Measurements from ENCODE around the gene SCGB3A2.

Gene SCGB3A2

DNA sequence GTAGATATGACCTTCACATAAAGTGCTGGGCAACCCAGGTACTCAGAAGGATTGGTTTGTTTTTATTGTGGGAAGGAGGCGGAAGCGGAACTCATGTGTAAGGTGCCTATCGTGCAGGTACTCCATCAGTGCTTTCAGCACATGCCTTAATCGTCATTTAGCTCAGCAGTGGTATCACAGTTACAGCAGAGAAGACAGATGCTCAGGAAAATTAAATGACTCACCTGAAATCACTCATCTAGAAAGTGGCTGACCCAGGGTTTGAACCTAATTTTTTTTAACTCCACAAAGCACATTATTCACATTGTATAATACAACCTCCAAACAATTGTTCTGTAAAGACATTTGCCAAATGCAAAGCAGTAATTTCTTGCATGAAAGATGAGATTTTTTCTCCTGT is 25.6 kb downstream of the SCGB3A2 start:
- ATAC-seq: no peak

DNA sequence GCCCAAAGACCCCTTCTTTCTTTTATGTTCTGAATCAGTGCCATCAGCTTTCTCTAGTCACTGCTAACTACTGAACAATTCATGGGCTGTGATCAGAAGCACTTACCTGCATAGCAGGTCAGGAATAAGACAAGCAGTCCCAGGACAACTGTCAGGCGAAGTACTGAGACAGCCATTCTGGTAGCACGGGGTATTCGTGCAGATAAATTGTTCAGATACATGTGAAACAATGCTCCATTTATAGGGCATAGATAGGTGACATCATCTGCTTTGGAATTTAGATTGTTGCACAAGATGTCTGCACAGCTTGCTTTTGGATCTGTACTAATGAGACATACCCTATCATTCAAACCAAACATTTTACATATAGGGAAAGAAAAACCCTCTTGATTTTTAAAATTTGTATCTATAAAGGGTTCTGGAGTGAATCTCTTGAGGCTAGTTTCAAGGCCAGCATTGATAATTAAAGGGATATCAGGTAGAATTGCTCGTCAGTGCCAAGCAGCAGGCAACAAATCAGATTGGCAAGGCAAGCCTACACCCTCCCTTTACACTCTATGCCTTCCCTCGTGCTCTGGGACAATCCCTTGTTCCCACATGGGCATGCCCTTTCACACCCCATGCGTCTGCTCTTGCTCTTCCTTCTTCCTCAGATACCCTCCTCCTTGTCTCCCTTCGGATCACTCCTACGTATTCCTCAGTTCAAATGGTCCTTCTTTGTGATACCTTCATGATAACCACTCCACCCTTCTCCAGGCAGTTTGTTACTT is 28.0 kb downstream of the SCGB3A2 start, which contains the start of gene C5orf46:
Gene C5orf46, minus strand, starts transcription at position 213 of the 770 bp plus-strand sequence. Its CDS starts 37 bp downstream, at position 176.
- ATAC-seq (no peak), DNase-seq (no peak)

More for the DNA sequence above, 25.6 kb downstream of the SCGB3A2 start:
- DNase-seq: no peak

DNA sequence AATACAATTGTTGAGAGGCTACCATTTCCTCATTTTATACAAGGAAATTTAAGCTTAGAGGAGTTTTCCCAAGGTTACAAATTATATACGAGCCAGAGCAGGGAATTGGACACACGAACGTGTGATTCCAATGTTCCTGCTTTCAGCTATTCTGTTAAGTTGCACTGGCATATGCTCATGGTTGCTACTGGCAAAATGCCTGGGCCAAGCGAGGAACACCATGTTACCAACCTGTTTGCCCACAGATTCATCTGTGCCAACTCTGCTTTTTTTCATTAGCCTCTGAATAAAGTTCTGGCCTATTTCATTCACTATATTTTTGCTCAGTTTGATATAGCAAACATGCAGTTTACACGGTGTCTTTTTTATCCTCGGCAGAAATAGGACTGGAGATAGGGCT is 32.9 kb downstream of the SCGB3A2 start:
- ATAC-seq (no peak), DNase-seq (no peak)

DNA sequence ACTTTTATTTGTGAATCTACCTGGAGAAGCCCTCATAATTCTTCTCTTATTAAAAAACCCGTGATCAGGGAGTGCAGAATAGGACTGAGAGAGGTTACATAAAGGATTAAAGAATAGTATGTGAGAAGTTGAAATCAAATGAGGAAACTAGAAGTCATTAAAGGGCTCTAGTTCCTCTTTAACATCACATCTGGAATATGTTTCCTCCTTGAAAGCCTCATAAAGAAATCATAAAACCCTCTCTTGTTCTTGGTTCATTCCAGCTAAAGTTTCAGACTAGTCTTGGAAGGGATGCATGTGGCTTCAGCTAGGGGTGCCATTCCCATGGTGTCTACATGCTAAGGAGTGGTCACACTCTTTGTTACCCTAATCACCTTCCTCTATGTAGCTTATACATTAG is 33.5 kb downstream of the SCGB3A2 start:
- DNase-seq (no peak), ATAC-seq (no peak)

DNA sequence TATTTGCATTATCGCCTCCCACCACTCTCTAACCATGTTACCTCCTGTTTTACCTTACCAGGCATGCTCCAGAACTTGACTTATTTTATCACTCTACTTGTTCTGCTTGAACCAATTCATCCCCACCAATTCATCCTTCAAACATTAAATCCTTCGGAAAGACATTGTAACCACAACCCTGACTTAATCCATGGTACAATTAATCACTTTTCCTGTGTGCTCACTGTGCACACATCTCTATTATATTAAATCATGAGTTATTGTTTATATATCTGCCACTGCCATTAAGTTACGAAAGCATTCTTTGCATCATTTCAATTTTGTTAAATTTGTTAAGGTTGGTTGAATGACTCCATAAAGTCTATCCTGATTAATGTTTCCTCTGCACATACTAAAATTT is 35.3 kb downstream of the SCGB3A2 start:
- DNase-seq (no peak), ATAC-seq (no peak)

DNA sequence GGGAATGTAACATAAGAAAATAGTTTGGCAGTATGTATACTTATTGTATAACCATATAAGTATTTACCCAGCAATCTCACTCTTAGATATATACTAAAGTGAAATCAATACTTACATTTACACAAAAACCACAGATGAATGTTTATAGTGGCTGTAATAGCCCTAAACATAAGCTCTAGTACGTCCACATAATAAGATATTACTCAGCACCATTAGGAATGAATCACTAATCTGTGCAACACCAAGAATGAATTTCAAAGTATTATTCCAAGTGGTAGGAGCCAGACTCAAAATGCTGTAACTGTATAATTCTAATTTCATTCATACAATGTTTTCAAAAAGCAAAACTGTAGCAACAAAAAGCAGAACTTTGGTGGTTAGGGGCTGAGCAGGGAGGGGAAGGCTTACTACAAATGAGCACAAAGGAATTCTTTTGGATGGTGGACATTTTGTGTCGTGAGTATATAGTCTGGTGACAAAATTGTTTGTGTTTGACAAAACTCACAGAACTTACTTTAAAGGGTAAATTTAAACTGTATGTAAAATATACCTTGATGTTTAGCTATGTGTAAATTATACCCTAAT is 39.7 kb downstream of the SCGB3A2 start:
- DNase-seq (no peak), ATAC-seq (no peak)

DNA sequence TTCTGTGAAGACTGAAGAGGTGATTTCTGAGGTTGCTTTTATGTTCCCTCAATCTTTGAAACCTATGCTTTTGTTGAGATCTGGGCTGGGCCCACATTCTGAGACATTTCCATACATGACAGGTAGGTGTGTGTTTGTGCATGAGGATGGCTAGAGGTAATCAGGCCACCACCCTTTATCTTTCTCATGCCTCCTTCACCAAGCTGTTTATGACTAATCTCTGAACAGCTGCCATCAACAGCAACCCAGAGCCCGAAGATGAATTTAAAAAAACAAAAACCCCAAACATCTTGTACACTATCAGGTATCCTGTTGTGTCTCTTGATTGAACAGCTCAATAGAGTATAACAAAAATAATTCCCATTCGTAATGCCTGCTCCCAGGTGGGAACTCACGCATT is 40.4 kb downstream of the SCGB3A2 start:
- no peak for ATAC-seq
- DNase-seq: no peak

DNA sequence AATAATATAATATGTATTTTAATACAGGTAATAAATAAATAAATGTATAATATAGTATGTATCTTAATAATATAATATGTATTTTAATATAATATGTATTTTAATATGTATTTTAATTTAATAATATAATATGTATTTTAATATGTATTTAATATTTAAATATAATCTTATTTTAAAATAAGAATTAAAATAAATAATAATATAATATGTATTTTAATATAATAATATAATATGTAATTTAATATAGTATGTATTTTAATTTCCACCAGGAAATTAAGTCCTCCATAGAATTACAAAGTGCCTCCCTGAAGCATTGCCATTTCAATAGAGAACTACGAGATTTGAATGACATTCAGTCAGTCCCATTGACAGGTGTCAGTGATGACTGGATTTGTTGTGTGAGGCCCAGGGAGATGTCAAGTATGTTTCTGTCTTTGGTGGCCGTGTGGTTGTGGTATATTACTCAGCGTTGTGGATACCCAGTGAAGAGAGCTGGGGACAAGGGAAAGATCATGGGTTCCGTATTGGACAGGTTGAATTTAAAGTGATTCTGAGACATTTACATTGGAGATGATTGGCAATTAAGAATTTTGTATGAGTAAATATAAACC is 42.0 kb downstream of the SCGB3A2 start:
- ATAC-seq (no peak), DNase-seq (no peak)

DNA sequence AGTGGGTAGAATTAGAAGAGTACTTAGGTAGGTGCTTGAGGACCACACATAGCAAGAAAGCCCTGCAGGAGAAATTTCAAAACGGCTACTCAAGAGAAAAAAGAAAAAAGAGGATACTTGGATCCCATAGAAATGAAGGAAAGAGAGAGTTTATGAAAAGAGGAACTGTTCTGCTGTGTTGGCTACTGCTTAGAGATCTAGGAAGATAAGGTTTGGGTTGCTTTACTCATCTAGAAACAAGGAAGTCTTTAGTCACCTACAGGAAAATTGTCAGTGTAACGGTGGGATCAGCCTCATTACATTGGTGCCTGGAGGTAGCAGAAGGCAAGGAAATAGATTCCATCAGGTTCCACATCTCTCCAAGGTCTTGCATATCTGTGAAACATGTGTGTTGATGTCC is 42.6 kb downstream of the SCGB3A2 start:
- ATAC-seq (no peak), DNase-seq (no peak)

DNA sequence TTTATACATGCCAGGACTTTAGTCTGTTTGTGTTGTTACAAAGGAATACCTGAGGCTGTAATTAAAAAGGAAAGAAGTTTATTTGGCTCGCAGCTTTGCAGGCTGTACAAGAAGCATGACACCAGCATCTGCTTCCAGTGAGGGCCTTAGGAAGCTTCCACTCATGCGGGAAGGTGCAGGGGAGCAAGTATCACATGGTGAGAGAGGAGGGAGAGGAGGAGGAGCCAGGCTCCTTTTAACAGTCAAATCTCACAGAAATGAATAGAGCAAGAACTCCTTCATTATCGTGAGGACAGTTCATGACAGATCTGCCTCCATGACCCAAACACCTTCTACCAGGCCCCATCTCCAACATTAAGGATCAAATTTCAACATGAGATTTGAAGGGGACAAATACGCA is 46.5 kb downstream of the SCGB3A2 start:
- DNase-seq (no peak), ATAC-seq (no peak)

DNA sequence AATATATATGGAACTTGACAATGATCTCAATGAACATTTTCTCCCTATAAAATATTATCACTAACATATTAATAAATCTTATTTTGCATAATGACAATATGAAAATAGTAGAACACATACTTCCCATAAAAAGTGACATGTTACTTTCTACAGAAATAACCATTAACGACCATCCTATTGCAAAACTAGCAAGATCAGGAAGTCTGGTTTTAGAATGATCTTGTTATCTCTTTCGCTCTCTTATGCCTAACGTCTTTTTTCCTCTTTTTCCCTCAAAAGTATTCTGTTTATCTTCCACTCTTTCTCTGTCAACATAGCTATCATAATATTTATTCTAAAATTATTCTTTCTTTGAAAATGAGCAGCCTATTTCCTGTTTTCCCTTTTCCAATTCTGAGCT is 49.4 kb downstream of the SCGB3A2 start:
- ATAC-seq (no peak), DNase-seq (no peak)

DNA sequence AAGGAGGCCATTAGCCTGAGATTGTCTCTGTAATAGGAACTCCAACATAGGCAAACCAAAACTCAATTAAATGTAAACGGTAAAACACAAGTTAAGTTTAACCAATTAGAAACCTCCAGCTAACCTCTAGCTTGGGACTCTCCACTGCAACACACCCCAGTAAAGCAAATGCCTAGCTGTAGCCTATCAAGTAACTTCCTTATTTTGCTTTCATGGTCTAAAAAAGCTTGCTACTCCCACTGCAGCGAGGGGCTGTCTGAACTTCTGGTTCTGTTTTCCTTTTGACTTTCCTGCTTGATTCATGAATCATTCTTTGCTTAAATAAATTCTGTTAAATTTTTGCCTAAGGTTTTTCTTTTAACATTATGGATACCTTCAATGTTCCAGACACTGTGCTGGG is 52.3 kb downstream of the SCGB3A2 start:
- DNase-seq (no peak), ATAC-seq (no peak)
